BLaER1 treated with 17β-estradiol and CSF1 and Interleukin-3, amounts not matched to agents 10 nM and 100 nM (cell line): Measurements from ENCODE around the gene GPHA2.

ENCODE experiments used
- H3K27ac ChIP-seq, 11 experiments: shearing (Covaris generic); formaldehyde crosslinking; 2 replicates each; pipeline ENCODE4 v1.8.1; 2022
- H3K27me3 ChIP-seq, 11 experiments: shearing (Covaris generic); formaldehyde crosslinking; 2 replicates each; pipeline ENCODE4 v1.8.1; 2022
- H3K36me3 ChIP-seq, 11 experiments: shearing (Covaris generic); formaldehyde crosslinking; 2 replicates each; pipeline ENCODE4 v1.8.1; 2022
- H3K4me1 ChIP-seq, 10 experiments: shearing (Covaris generic); formaldehyde crosslinking; 2 replicates each; pipeline ENCODE4 v1.8.1; 2022
- H3K4me2 ChIP-seq, 11 experiments: shearing (Covaris generic); formaldehyde crosslinking; 2 replicates each; pipeline ENCODE4 v1.8.1; 2022
- H3K4me3 ChIP-seq, 10 experiments: shearing (Covaris generic); formaldehyde crosslinking; 2 replicates each; pipeline ENCODE4 v1.8.1; 2022
- H3K9ac ChIP-seq, 11 experiments: shearing (Covaris generic); formaldehyde crosslinking; 2 replicates each; pipeline ENCODE4 v1.8.1; 2022
- H3K9me3 ChIP-seq, 11 experiments: shearing (Covaris generic); formaldehyde crosslinking; replicated peaks in 1 of 11; 2 replicates each; pipeline ENCODE4 v1.8.1; 2022
- H4K20me1 ChIP-seq, 11 experiments: shearing (Covaris generic); formaldehyde crosslinking; 2 replicates each; pipeline ENCODE4 v1.8.1; 2022
- Cebpa-rat ChIP-seq, 11 experiments: shearing (Covaris generic); IDR thresholded peaks; 2 replicates each; pipeline ENCODE4 v1.8.1; 2022

GPHA2 gene

GRCh38 chr11:64916775-64917662 lies 18.7 kb downstream of the GPHA2 start, which contains the start of gene ATG2A:
Gene ATG2A (minus strand): TSS chr11:64917209. CDS start chr11:64917135, 74 bp downstream.
- no peaks in the 10 kb centered on the region for H3K9me3 ChIP-seq

DNA sequence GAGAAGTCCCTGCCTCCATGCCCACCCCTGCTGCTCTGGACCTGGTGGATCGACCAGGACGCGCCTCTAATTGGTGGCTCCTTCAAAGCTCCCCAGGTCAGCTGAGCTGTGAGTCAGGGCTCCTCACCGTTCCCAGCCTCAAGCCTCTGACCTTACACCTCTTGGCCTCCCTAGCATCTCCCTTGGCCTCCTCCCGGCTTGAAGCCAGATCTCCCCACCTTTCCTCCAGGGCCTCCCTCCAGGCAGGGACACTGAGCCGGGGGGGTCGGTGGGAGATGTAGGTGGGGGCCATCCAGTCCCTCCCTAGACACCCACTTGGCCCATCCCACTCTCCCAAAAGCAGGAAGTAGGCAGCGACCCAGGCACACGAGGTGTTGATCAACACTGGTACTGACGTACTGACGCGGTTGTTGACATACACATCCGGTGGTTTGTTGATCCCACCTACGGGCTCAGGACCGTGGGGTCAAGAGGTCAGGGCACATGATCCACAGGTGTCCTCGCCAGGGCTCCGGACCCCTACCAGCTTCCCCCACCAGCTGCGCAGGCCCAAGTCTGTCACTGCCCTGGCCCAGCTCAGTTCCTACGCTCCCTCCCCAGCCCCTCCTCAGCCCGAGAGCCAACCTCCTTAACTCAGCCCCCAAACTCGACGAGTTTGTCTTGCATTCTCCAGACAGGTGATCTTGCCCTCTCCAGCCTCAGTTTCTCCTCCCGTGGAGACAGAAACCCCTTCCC lies 19.5 kb downstream of the GPHA2 start:
- Histone ChIP-seq H4K20me1 (peaks cover 0 to 18% (median 4%) of the 10 kb centered on the region in 11 experiments; a peak in 7 of 22 replicates), H3K9ac (peak overlapping the region; percentile 87 to 95 (median 91)), H3K4me2 (peak overlapping the region; percentile 83 to 98 (median 96)), H3K27ac (peak overlapping the region; percentile 57 to 90 (median 86)), H3K36me3 (peaks cover 30 to 34% (median 33%) of the 10 kb centered on the region in 11 experiments), H3K4me1 (peaks cover 46 to 60% (median 51%) of the 10 kb centered on the region in 10 experiments), H3K9me3 (no peaks in the 10 kb centered on the region), H3K27me3 (no peaks in the 10 kb centered on the region), H3K4me3 (peak overlapping the region; percentile 68 to 91 (median 78))
- TF ChIP-seq Cebpa-rat (IDR thresholded peaks at IDR 0.05) = no peak

More at GRCh38 chr11:64916775-64917662, 18.7 kb downstream of the GPHA2 start, which contains the start of gene ATG2A:
- peaks cover 46 to 61% (median 57%) of the 10 kb centered on the region in 10 experiments for H3K4me1 ChIP-seq
- H3K36me3 ChIP-seq = peaks cover 22 to 26% (median 24%) of the 10 kb centered on the region in 11 experiments
- peak within 1 kb of the TSS; percentile 68 to 91 (median 78) for H3K4me3 ChIP-seq
- H3K27me3 ChIP-seq = no peaks in the 10 kb centered on the region
- peak within 1 kb of the TSS; percentile 87 to 95 (median 91) for H3K9ac ChIP-seq
- H4K20me1 ChIP-seq = peaks cover 0 to 18% (median 0%) of the 10 kb centered on the region in 11 experiments; a peak in 6 of 22 replicates
- peak within 1 kb of the TSS; percentile 57 to 90 (median 86) for H3K27ac ChIP-seq
- peak within 1 kb of the TSS; percentile 90 to 98 (median 96) for H3K4me2 ChIP-seq
- no peak for TF ChIP-seq Cebpa-rat (IDR thresholded peaks at IDR 0.05)

DNA sequence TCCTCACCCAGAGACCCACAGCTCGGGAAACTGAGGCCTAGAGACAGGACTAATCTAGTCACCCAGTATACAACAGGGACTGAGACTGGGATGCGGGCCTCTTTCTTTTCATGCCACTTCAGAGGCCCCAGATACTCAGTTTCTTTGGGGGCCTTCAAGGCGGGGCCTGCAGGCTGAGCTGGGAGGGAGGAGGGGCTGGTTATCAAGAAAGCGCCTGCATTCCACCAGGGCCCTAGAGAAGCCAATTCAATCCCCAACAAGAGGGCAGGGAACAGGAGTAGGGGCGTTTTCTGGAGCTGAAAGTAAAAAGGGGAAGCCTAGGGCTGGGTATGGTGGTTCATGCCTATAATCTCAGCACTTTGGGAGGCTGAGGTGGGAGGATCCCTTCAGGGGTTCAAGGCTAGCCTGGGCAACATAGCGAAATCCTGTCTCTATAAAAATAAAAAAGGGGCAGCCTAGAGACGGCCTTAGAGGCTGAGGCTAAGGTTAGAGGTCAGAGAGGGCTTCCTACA lies 20.3 kb downstream of the GPHA2 start:
- Histone ChIP-seq H3K4me2 (peak overlapping the region; percentile 83 to 98 (median 96)), H3K9ac (peak overlapping the region; percentile 87 to 95 (median 91)), H4K20me1 (peaks cover 0 to 18% (median 5%) of the 10 kb centered on the region in 11 experiments; a peak in 7 of 22 replicates), H3K4me1 (peaks cover 40 to 53% (median 44%) of the 10 kb centered on the region in 10 experiments), H3K27me3 (no peaks in the 10 kb centered on the region), H3K9me3 (no peaks in the 10 kb centered on the region), H3K27ac (peak overlapping the region in 10 of 11 experiments; percentile 77 to 90 (median 86); a peak in 20 of 22 replicates), H3K36me3 (peaks cover 38 to 42% (median 40%) of the 10 kb centered on the region in 11 experiments), H3K4me3 (peak overlapping the region; percentile 68 to 91 (median 78); a peak in 19 of 20 replicates)
- TF ChIP-seq Cebpa-rat (IDR thresholded peaks at IDR 0.05) = no peak

DNA sequence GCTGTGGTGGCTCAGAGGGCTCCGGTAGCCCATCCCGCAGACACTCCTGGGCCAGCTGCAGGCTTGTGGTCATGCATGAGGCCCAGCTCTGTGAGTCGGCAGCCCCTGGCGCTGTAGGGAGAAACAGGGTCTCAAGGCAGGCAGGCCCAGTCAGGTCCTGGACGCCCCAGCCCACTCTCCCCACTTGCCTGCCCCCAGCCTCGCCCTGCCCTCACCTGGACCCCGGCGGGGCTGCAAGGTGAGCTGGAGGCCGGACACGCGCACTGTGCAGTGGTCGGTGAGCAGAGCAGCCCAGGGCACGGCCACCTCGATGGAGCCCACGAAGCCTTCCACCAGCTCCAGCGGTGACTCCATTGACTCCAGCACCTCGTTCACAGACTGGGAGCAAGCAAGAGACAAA lies 21.6 kb downstream of the GPHA2 start:
- TF ChIP-seq Cebpa-rat (IDR thresholded peaks at IDR 0.05) = no peak
- no peak overlapping the region for H3K4me2 ChIP-seq
- no peaks in the 10 kb centered on the region for H3K27me3 ChIP-seq
- no peak overlapping the region for H3K27ac ChIP-seq
- H3K4me3 ChIP-seq = no peak overlapping the region
- peak overlapping the region in 3 of 11 experiments; percentile 13 to 35 (median 29); a peak in 1 of 22 replicates for H3K9ac ChIP-seq
- H3K4me1 ChIP-seq = peaks cover 27 to 40% (median 31%) of the 10 kb centered on the region in 10 experiments
- H3K9me3 ChIP-seq = no peaks in the 10 kb centered on the region
- peaks cover 51 to 55% (median 53%) of the 10 kb centered on the region in 11 experiments for H3K36me3 ChIP-seq
- peaks cover 0 to 18% (median 5%) of the 10 kb centered on the region in 11 experiments; a peak in 8 of 22 replicates for H4K20me1 ChIP-seq

GRCh38 chr11:64913171-64913727 lies 22.4 kb downstream of the GPHA2 start:
- no peak for TF ChIP-seq Cebpa-rat (IDR thresholded peaks at IDR 0.05)
- 0 out of 22 replicates have a peak overlapping the region, but pooled peaks of 3 of the 11 experiments have one; percentile 2 to 10 (median 5) for H3K9ac ChIP-seq
- H4K20me1 ChIP-seq = peaks cover 0 to 18% (median 5%) of the 10 kb centered on the region in 11 experiments; a peak in 8 of 22 replicates
- no peak overlapping the region for H3K4me2 ChIP-seq
- no peaks in the 10 kb centered on the region for H3K27me3 ChIP-seq
- no peaks in the 10 kb centered on the region for H3K9me3 ChIP-seq
- H3K27ac ChIP-seq = no peak overlapping the region
- peaks cover 60 to 64% (median 62%) of the 10 kb centered on the region in 11 experiments for H3K36me3 ChIP-seq
- H3K4me1 ChIP-seq = peaks cover 18 to 31% (median 22%) of the 10 kb centered on the region in 10 experiments
- H3K4me3 ChIP-seq = no peak overlapping the region

DNA sequence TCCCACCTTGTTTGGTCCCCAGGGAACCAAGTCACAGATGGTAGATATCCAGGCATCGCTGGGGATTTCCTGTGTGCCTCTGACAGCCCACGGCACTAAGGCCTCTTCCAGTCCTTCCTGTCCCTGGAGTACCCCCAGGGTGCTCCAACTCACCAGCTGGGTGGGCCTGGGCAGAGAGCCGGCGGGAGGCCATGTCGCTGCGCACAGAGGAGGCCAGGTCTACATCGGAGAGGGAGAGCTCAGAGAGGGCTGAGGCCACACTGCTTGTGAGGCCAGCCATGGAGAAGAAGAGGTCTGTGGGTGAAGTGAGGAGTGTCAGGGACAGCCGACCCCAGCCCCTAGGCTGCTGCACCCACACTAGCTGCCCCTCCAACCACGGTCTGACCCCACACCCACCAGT lies 24.0 kb downstream of the GPHA2 start:
- H3K4me2 ChIP-seq = 0 out of 22 replicates have a peak overlapping the region, but pooled peaks of 1 of the 11 experiments have one; percentile 0
- H3K9me3 ChIP-seq = no peaks in the 10 kb centered on the region
- H3K4me1 ChIP-seq = peaks cover 12 to 24% (median 14%) of the 10 kb centered on the region in 10 experiments
- peak overlapping the region in 4 of 11 experiments; percentile 15 to 46 (median 30); a peak in 6 of 22 replicates for H3K9ac ChIP-seq
- H3K27me3 ChIP-seq = no peaks in the 10 kb centered on the region
- TF ChIP-seq Cebpa-rat (IDR thresholded peaks at IDR 0.05) = no peak
- no peak overlapping the region for H3K4me3 ChIP-seq
- peaks cover 69 to 79% (median 77%) of the 10 kb centered on the region in 11 experiments for H3K36me3 ChIP-seq
- H4K20me1 ChIP-seq = peaks cover 0 to 18% (median 5%) of the 10 kb centered on the region in 11 experiments; a peak in 8 of 22 replicates
- H3K27ac ChIP-seq = peak overlapping the region in 2 of 11 experiments; percentile 23 to 34; a peak in 5 of 22 replicates

DNA sequence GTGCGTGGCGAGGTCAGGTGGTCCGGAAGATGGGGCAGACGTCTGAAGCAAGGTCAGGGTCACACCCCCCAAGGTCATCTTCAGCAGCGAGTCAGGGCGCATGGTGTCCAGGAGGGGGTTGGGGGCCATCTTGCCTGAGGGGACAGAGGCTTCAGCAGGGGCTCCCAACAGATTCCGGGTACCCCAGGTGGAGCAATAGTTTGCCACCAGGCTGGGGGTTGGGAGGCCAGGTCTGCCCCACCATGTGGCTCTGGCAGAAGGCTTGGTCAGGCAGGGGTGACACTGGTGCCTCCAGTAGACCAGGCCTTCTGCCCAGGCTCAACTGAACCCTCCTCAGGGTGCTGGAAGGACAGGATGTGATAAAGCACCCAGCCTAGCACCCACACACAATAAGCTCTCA lies 24.6 kb downstream of the GPHA2 start:
- H3K9ac ChIP-seq = peak overlapping the region in 4 of 11 experiments; percentile 15 to 46 (median 30); a peak in 3 of 22 replicates
- H3K9me3 ChIP-seq = no peaks in the 10 kb centered on the region
- H3K4me3 ChIP-seq = no peak overlapping the region
- H3K4me2 ChIP-seq = no peak overlapping the region
- H4K20me1 ChIP-seq = peaks cover 0 to 20% (median 5%) of the 10 kb centered on the region in 11 experiments; a peak in 8 of 22 replicates
- H3K36me3 ChIP-seq = peaks cover 72 to 84% (median 83%) of the 10 kb centered on the region in 11 experiments
- H3K27ac ChIP-seq = peak overlapping the region in 2 of 11 experiments; percentile 23 to 34; a peak in 2 of 22 replicates
- H3K27me3 ChIP-seq = no peaks in the 10 kb centered on the region
- H3K4me1 ChIP-seq = peaks cover 9 to 18% (median 12%) of the 10 kb centered on the region in 10 experiments
- TF ChIP-seq Cebpa-rat (IDR thresholded peaks at IDR 0.05) = no peak
